ENCODE measurements around the gene RCSD1. TPM values are rescaled to one million over a fixed set of nuclear protein-coding genes. Genes with fewer than 3 reads are reported as not detected.
A peak's percentile ranks its signal among the peaks of the same experiment; 100 is the strongest.

Gene RCSD1
- total RNA-seq, 3 donors from 2014 or later (not counting 1 experiment from before 2014, with no cell fraction given): 86.3 to 130 (median 110) TPM

DNA sequence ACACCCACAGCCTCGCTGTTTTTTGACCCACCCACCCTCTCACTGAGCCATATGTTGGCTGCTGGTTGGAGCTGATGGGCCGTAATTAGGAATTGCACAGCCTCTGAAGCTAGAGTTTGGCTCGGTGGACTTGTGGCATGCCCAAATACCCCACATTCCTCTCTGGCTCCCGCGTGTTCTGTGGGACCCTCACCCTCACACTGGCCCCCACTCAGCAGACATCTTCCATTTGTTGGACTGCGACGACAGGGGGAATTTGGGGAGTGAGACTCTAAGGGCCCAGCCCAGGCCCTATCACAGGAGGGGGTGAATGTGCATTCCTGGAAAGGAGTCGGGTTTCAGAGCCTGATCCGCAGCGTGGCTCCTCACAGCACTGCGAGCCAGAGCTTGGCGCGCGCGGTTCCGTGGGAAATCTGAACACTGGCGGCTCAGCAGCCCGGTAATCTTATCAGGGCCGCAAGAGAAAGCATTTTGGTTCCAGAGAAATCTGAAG is 5.2 kb downstream of the RCSD1 start:
- peak overlapping the region; percentile 89 to 93 for H3K27ac Mint-ChIP-seq
- intact Hi-C loops (cut with micrococcal nuclease): no loop called here
- H3K27ac ChIP-seq (ENCODE audit: low read length): no peak overlapping the region

GRCh38 chr1:167635941-167636340 is 5.9 kb downstream of the RCSD1 start:
- H3K36me3 ChIP-seq (ENCODE audit: control insufficient read depth, insufficient read depth, low read length): peaks cover 58% of the 10 kb centered on the region
- TF ChIP-seq, protein P1, sequence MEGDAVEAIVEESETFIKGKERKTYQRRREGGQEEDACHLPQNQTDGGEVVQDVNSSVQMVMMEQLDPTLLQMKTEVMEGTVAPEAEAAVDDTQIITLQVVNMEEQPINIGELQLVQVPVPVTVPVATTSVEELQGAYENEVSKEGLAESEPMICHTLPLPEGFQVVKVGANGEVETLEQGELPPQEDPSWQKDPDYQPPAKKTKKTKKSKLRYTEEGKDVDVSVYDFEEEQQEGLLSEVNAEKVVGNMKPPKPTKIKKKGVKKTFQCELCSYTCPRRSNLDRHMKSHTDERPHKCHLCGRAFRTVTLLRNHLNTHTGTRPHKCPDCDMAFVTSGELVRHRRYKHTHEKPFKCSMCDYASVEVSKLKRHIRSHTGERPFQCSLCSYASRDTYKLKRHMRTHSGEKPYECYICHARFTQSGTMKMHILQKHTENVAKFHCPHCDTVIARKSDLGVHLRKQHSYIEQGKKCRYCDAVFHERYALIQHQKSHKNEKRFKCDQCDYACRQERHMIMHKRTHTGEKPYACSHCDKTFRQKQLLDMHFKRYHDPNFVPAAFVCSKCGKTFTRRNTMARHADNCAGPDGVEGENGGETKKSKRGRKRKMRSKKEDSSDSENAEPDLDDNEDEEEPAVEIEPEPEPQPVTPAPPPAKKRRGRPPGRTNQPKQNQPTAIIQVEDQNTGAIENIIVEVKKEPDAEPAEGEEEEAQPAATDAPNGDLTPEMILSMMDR (IDR thresholded peaks at IDR 0.05): no peak
- H3K9me3 ChIP-seq (ENCODE audit: control insufficient read depth, insufficient read depth, low read length): no peaks in the 10 kb centered on the region
- Mint-ChIP-seq H3K27ac (peak overlapping the region; percentile 89 to 93), H3K4me3 (peak overlapping the region; percentile 13), H3K9me3 (no peaks in the 10 kb centered on the region), H3K4me1 (peaks cover 86 to 88% of the 10 kb centered on the region in 2 donors), H3K27me3 (ENCODE audit: low read depth in 2 of 2) (no peaks in the 10 kb centered on the region), H3K36me3 (no peaks in the 10 kb centered on the region)
- intact Hi-C loops (cut with micrococcal nuclease): no loop called here
- H3K4me1 ChIP-seq (ENCODE audit: control insufficient read depth, insufficient read depth, low read length): peaks cover 83% of the 10 kb centered on the region
- H3K4me3 ChIP-seq (ENCODE audit: low read length): no peak overlapping the region
- WGBS (ENCODE audit: insufficient coverage): 79% methylated on average over 3 of the region's 3 CpGs
- H3K27ac ChIP-seq (ENCODE audit: low read length): no peak overlapping the region
- no peak for ATAC-seq
- no peak for DNase-seq
- no peaks in the 10 kb centered on the region for H3K27me3 ChIP-seq (ENCODE audit: control insufficient read depth, insufficient read depth, low read length)

More for the DNA sequence above, 5.2 kb downstream of the RCSD1 start:
- WGBS (ENCODE audit: insufficient coverage): 92% methylated on average over 19 of the region's 19 CpGs
- Mint-ChIP-seq H3K27me3 (ENCODE audit: low read depth in 2 of 2) (no peaks in the 10 kb centered on the region), H3K4me1 (peaks cover 86 to 88% of the 10 kb centered on the region in 2 donors), H3K36me3 (no peaks in the 10 kb centered on the region), H3K4me3 (peak overlapping the region; percentile 88), H3K9me3 (no peaks in the 10 kb centered on the region)
- Histone ChIP-seq H3K27me3 (ENCODE audit: control insufficient read depth, insufficient read depth, low read length) (no peaks in the 10 kb centered on the region), H3K9me3 (ENCODE audit: control insufficient read depth, insufficient read depth, low read length) (no peaks in the 10 kb centered on the region), H3K4me3 (ENCODE audit: low read length) (no peak overlapping the region), H3K4me1 (ENCODE audit: control insufficient read depth, insufficient read depth, low read length) (peaks cover 76% of the 10 kb centered on the region), H3K36me3 (ENCODE audit: control insufficient read depth, insufficient read depth, low read length) (peaks cover 51% of the 10 kb centered on the region)
- ATAC-seq: no peak
- DNase-seq: no peak
- TF ChIP-seq, protein P1 (IDR thresholded peaks at IDR 0.05): no peak

- peak overlapping the region; percentile 86 for H3K4me3 Mint-ChIP-seq
- no peak for DNase-seq
- intact Hi-C loops (cut with micrococcal nuclease): no loop called here
- no peaks in the 10 kb centered on the region for H3K9me3 Mint-ChIP-seq
- H3K27me3 Mint-ChIP-seq (ENCODE audit: low read depth in 2 of 2): no peaks in the 10 kb centered on the region
- H3K27ac Mint-ChIP-seq: peak overlapping the region; percentile 89 to 93
- H3K27me3 ChIP-seq (ENCODE audit: control insufficient read depth, insufficient read depth, low read length): no peaks in the 10 kb centered on the region
- peak in 2 of 3 donors; percentile 2 to 19 for ATAC-seq
- peaks cover 86 to 88% of the 10 kb centered on the region in 2 donors for H3K4me1 Mint-ChIP-seq
- peak overlapping the region; percentile 41 for H3K27ac ChIP-seq (ENCODE audit: low read length)
- no peaks in the 10 kb centered on the region for H3K9me3 ChIP-seq (ENCODE audit: control insufficient read depth, insufficient read depth, low read length)
- 75% methylated on average over 4 of the region's 5 CpGs for whole genome bisulfite sequencing (ENCODE audit: insufficient coverage)
- no peaks in the 10 kb centered on the region for H3K36me3 Mint-ChIP-seq
- H3K4me3 ChIP-seq (ENCODE audit: low read length): no peak overlapping the region
- TF ChIP-seq, protein P1 (IDR thresholded peaks at IDR 0.05): no peak
- peaks cover 77% of the 10 kb centered on the region for H3K36me3 ChIP-seq (ENCODE audit: control insufficient read depth, insufficient read depth, low read length)
- peaks cover 88% of the 10 kb centered on the region for H3K4me1 ChIP-seq (ENCODE audit: control insufficient read depth, insufficient read depth, low read length)
These were observed 8.0 kb downstream of the RCSD1 start for GRCh38 chr1:167638064-167638463.

DNA sequence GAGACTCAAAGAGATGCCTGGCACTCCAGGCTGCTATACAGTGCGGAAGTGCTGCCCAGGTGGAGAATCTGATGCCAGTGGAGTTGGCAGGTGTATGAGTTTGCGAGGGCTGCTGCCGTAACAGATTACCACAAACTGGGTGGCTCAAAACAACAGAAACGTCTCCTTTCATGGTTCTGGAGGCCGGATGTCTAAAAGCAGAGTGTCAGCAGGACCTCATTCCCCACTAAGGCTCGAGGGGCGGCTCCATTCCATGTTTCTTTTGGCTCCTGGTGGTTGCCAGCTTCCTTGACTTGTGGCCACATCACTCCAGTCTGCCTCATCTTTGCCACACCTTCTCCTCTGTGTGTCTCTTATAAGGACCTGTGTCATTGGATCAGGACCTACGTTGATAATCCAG is 10.0 kb downstream of the RCSD1 start:
- Mint-ChIP-seq H3K27ac (peak overlapping the region; percentile 89 to 93), H3K4me3 (no peak overlapping the region), H3K27me3 (ENCODE audit: low read depth in 2 of 2) (no peaks in the 10 kb centered on the region), H3K36me3 (no peaks in the 10 kb centered on the region), H3K4me1 (peaks cover 82 to 88% of the 10 kb centered on the region in 2 donors), H3K9me3 (no peaks in the 10 kb centered on the region)
- H3K27ac ChIP-seq (ENCODE audit: low read length): no peak overlapping the region
- H3K4me1 ChIP-seq (ENCODE audit: control insufficient read depth, insufficient read depth, low read length): peaks cover 93% of the 10 kb centered on the region
- no peaks in the 10 kb centered on the region for H3K27me3 ChIP-seq (ENCODE audit: control insufficient read depth, insufficient read depth, low read length)
- H3K4me3 ChIP-seq (ENCODE audit: low read length): no peak overlapping the region
- WGBS (ENCODE audit: insufficient coverage): 82% methylated on average over 8 of the region's 8 CpGs
- H3K36me3 ChIP-seq (ENCODE audit: control insufficient read depth, insufficient read depth, low read length): peaks cover 70% of the 10 kb centered on the region
- TF ChIP-seq, protein P1 (IDR thresholded peaks at IDR 0.05): no peak
- intact Hi-C loops (cut with micrococcal nuclease): loop anchor here (5.0 kb wide), 1 partner anchor 38 kb away; no protein-coding TSS in a partner anchor
- no peak for DNase-seq
- ATAC-seq: no peak
- no peaks in the 10 kb centered on the region for H3K9me3 ChIP-seq (ENCODE audit: control insufficient read depth, insufficient read depth, low read length)

All from natural killer cell (primary cell).